HG02973 (cell line): ENCODE data around the gene LCA5.
"Not testable (repeated sequence)": the region's sequence is repeated elsewhere in the genome, so short reads cannot be mapped to it uniquely, and the experiment has no call there.

Experiments
- ATAC-seq: cut with Tn5 transposase; IDR thresholded peaks from one replicate; pipeline ENCODE4 v1.9.1; 2021; ENCODE audit warnings: moderate library complexity; ENCODE audit not compliant: unreplicated experiment

The LCA5 gene

GRCh38 chr6:79538106-79538971 lies 1.1 kb upstream of the LCA5 start:
- ATAC-seq, result no peak

GRCh38 chr6:79536585-79536953 lies 661 bp downstream of the LCA5 start:
- no peak for ATAC-seq

- not testable (repeated sequence) for ATAC-seq
Observed at GRCh38 chr6:79529567-79529966, 7.7 kb downstream of the LCA5 start.

- no peak for ATAC-seq
Observed at GRCh38 chr6:79526897-79527296, 10.3 kb downstream of the LCA5 start.

GRCh38 chr6:79525272-79526100 lies 11.7 kb downstream of the LCA5 start:
- no peak for ATAC-seq

- no peak for ATAC-seq
Observed at GRCh38 chr6:79524065-79524464, 13.2 kb downstream of the LCA5 start.

GRCh38 chr6:79522609-79523008 lies 14.6 kb downstream of the LCA5 start:
- ATAC-seq, result no peak

- no peak for ATAC-seq
Observed at GRCh38 chr6:79520534-79520933, 16.7 kb downstream of the LCA5 start.

GRCh38 chr6:79518842-79519241 lies 18.4 kb downstream of the LCA5 start:
- ATAC-seq, result no peak

GRCh38 chr6:79515436-79515835 lies 21.8 kb downstream of the LCA5 start:
- ATAC-seq, result no peak

GRCh38 chr6:79513111-79513510 lies 24.1 kb downstream of the LCA5 start:
- no peak for ATAC-seq

- ATAC-seq, result no peak
Observed at GRCh38 chr6:79512014-79512413, 25.2 kb downstream of the LCA5 start.

- no peak for ATAC-seq
Observed at GRCh38 chr6:79510707-79511106, 26.5 kb downstream of the LCA5 start.

- ATAC-seq, result no peak
Observed at GRCh38 chr6:79506251-79506650, 31.0 kb downstream of the LCA5 start.

GRCh38 chr6:79504372-79504771 lies 32.9 kb downstream of the LCA5 start:
- no peak for ATAC-seq

- ATAC-seq, result no peak
Observed at GRCh38 chr6:79498842-79499241, 38.4 kb downstream of the LCA5 start.

- ATAC-seq, result no peak
Observed at GRCh38 chr6:79495246-79495645, 42.0 kb downstream of the LCA5 start.

- ATAC-seq, result no peak
Observed at GRCh38 chr6:79494841-79495240, 42.4 kb downstream of the LCA5 start.

- ATAC-seq, result no peak
Observed at GRCh38 chr6:79470728-79471127, 66.5 kb downstream of the LCA5 start.

- no peak for ATAC-seq
Observed at GRCh38 chr6:79469376-79470246, 67.6 kb downstream of the LCA5 start.

- no peak for ATAC-seq
Observed at GRCh38 chr6:79468587-79468986, 68.6 kb downstream of the LCA5 start.
